H1 (cell line): ENCODE data around the gene CRK. TPM values are rescaled to one million over a fixed set of nuclear protein-coding genes. Genes with fewer than 3 reads are reported as not detected.

Source experiments
- CTCF ChIA-PET: fragments of 300-600 bp; sonication (Branson Sonifier 250); formaldehyde crosslinking; loops from one replicate; lab custom pipeline; 2021; ENCODE audit not compliant: partially characterized antibody; lab: Charles Lee
- POLR2A ChIA-PET: fragments of 300-600 bp; sonication (Branson Sonifier 250); formaldehyde crosslinking; loops from one replicate; lab custom pipeline; 2021; ENCODE audit warnings: inconsistent platforms; ENCODE audit not compliant: partially characterized antibody; lab: Charles Lee
- DNase-seq, 2 experiments: peaks; one replicate each; pipeline versions ENCODE4 v3.0.0 to v3.0.0-alpha.2; 2010 to 2022; ENCODE audit warnings: low spot score in 2 of 2, low read depth in 1 of 2, mixed read lengths in 1 of 2
- FAIRE-seq: peaks from 2 replicates; lab custom pipeline; 2011; peaks lifted over from hg19 to GRCh38; lab: Jason Lieb, UNC
- H2AFZ ChIP-seq: 2 replicates; pipeline ENCODE4 v1.8.1; 2012; ENCODE audit warnings: low read length, inconsistent platforms
- H2AK5ac ChIP-seq: 2 replicates; pipeline ENCODE4 v1.6.1; 2013; ENCODE audit warnings: low read depth, low read length
- H2BK120ac ChIP-seq: replicated peaks from 2 replicates; pipeline ENCODE3; 2013; ENCODE audit warnings: low read depth, low read length, inconsistent platforms
- H2BK12ac ChIP-seq: 2 replicates; pipeline ENCODE4 v1.6.1; 2013; ENCODE audit warnings: low read depth, low read length
- H2BK15ac ChIP-seq: 2 replicates; pipeline ENCODE4 v1.6.1; 2013; ENCODE audit warnings: low read length
- H2BK20ac ChIP-seq: 2 replicates; pipeline ENCODE4 v1.6.1; 2013; ENCODE audit warnings: low read length
- H2BK5ac ChIP-seq: 2 replicates; pipeline ENCODE4 v1.6.1; 2013; ENCODE audit warnings: low read depth, low read length
- H3K14ac ChIP-seq: 2 replicates; pipeline ENCODE4 v1.6.1; 2013; ENCODE audit warnings: inconsistent platforms; ENCODE audit not compliant: insufficient read length
- H3K18ac ChIP-seq: 2 replicates; pipeline ENCODE4 v1.6.1; 2013; ENCODE audit warnings: low read length; ENCODE audit errors: extremely low read depth
- H3K23ac ChIP-seq: 2 replicates; pipeline ENCODE4 v1.6.1; 2013; ENCODE audit warnings: inconsistent platforms; ENCODE audit not compliant: insufficient read length
- H3K23me2 ChIP-seq: 2 replicates; pipeline ENCODE4 v1.6.1; 2013; ENCODE audit warnings: low read depth, low read length
- H3K27ac ChIP-seq: 2 replicates; pipeline ENCODE4 v1.6.1; 2011; ENCODE audit warnings: low read depth, low read length, inconsistent platforms
- H3K27me3 ChIP-seq, 4 experiments: replicated peaks in 1 of 4; 1 replicate in 1 of 4; 2 replicates in 3 of 4; pipeline versions ENCODE4 v1.6.1 to v1.8.1; 2011 to 2013; ENCODE audit warnings: low read length in 3 of 4, mild to moderate bottlenecking in 3 of 4, inconsistent platforms in 2 of 4, mixed read lengths in 2 of 4, moderate library complexity in 1 of 4; ENCODE audit not compliant: control insufficient read depth in 3 of 4, insufficient read depth in 3 of 4; ENCODE audit errors: extremely low read depth in 1 of 4
- H3K36me3 ChIP-seq, 4 experiments: 2 replicates each; pipeline versions ENCODE4 v1.6.1 to v1.8.1; 2011 to 2013; ENCODE audit warnings: mild to moderate bottlenecking in 4 of 4, low read length in 3 of 4, moderate library complexity in 2 of 4, control low read depth in 1 of 4, inconsistent platforms in 1 of 4; ENCODE audit not compliant: insufficient read depth in 4 of 4, control insufficient read depth in 2 of 4
- H3K4ac ChIP-seq: replicated peaks from 2 replicates; pipeline ENCODE3; 2013; ENCODE audit warnings: low read length, low read depth, mixed read lengths, inconsistent platforms; ENCODE audit not compliant: insufficient read length
- H3K4me1 ChIP-seq, 4 experiments: replicated peaks in 1 of 4; 1 replicate in 1 of 4; 2 replicates in 3 of 4; pipeline versions ENCODE4 v1.6.1 to v1.8.1; 2011 to 2013; ENCODE audit warnings: low read length in 3 of 4, inconsistent platforms in 2 of 4, mixed read lengths in 1 of 4; ENCODE audit not compliant: insufficient read depth in 4 of 4, control insufficient read depth in 3 of 4
- H3K4me2 ChIP-seq, 2 experiments: 2 replicates each; pipeline versions ENCODE4 v1.6.1 to v1.8.1; 2011 to 2013; ENCODE audit warnings: low read depth in 2 of 2, low read length in 2 of 2, control low read depth in 1 of 2, inconsistent platforms in 1 of 2, mild to moderate bottlenecking in 1 of 2; ENCODE audit not compliant: insufficient read depth in 1 of 2
- H3K4me3 ChIP-seq, 4 experiments: fragments of 200-600, 300-600 bp in 1 of 4; sonication (generic), shearing (Covaris generic), sonication (Bioruptor Twin) in 1 of 4; 2 replicates each; pipeline versions ENCODE4 v1.5.1 to v1.8.1; 2011 to 2016; ENCODE audit warnings: low read length in 4 of 4, low read depth in 3 of 4, control low read depth in 2 of 4, inconsistent platforms in 2 of 4, mild to moderate bottlenecking in 2 of 4, mixed read lengths in 1 of 4, moderate library complexity in 1 of 4; ENCODE audit not compliant: insufficient read depth in 2 of 4; ENCODE audit errors: extremely low read depth in 1 of 4
- H3K56ac ChIP-seq: replicated peaks from 2 replicates; pipeline ENCODE3; 2013; ENCODE audit warnings: low read depth, mild to moderate bottlenecking, mixed read lengths, low read length, inconsistent platforms; ENCODE audit not compliant: insufficient read length
- H3K79me1 ChIP-seq: 2 replicates; pipeline ENCODE4 v1.6.1; 2013; ENCODE audit warnings: low read depth, low read length, control low read depth
- H3K79me2 ChIP-seq, 2 experiments: 2 replicates each; pipeline versions ENCODE4 v1.6.1 to v1.8.1; 2012 to 2013; ENCODE audit warnings: low read length in 2 of 2, mild to moderate bottlenecking in 2 of 2, inconsistent platforms in 1 of 2; ENCODE audit not compliant: insufficient read depth in 2 of 2, control insufficient read depth in 1 of 2
- H3K9ac ChIP-seq, 4 experiments: replicated peaks in 1 of 4; 1 replicate in 1 of 4; 2 replicates in 3 of 4; pipeline versions ENCODE4 v1.6.1 to v1.8.1; 2011 to 2013; ENCODE audit warnings: low read depth in 3 of 4, low read length in 3 of 4, control low read depth in 2 of 4, mild to moderate bottlenecking in 2 of 4, moderate library complexity in 2 of 4, inconsistent platforms in 1 of 4; ENCODE audit errors: extremely low read depth in 1 of 4
- H3K9me3 ChIP-seq, 2 experiments: 2 replicates each; pipeline versions ENCODE4 v1.6.1 to v1.8.1; 2012 to 2013; ENCODE audit warnings: mild to moderate bottlenecking in 2 of 2, moderate library complexity in 2 of 2, control low read depth in 1 of 2, inconsistent platforms in 1 of 2, low read depth in 1 of 2, low read length in 1 of 2, mixed read lengths in 1 of 2; ENCODE audit not compliant: insufficient read depth in 2 of 2
- H4K20me1 ChIP-seq, 2 experiments: replicated peaks in 1 of 2; 2 replicates each; pipeline versions ENCODE3 to v1.8.1; 2011 to 2013; ENCODE audit warnings: inconsistent platforms in 2 of 2, low read length in 2 of 2, mild to moderate bottlenecking in 1 of 2; ENCODE audit not compliant: insufficient read depth in 2 of 2, control insufficient read depth in 1 of 2
- H4K5ac ChIP-seq: 2 replicates; pipeline ENCODE4 v1.6.1; 2013; ENCODE audit warnings: low read length, low read depth, mixed read lengths, inconsistent platforms; ENCODE audit not compliant: insufficient read length
- H4K8ac ChIP-seq: 2 replicates; pipeline ENCODE4 v1.8.0; 2013; ENCODE audit warnings: mild to moderate bottlenecking, moderate library complexity, low read length, inconsistent platforms; ENCODE audit not compliant: insufficient read depth; ENCODE audit errors: extremely low read depth
- H4K91ac ChIP-seq: replicated peaks from 2 replicates; pipeline ENCODE3; 2013; ENCODE audit warnings: low read length, mixed read lengths, inconsistent platforms; ENCODE audit not compliant: insufficient read length
- CEBPB ChIP-seq: IDR thresholded peaks from 2 replicates; pipeline ENCODE4 v1.6.1; 2012; ENCODE audit warnings: low read depth, low read length
- EZH2 ChIP-seq: fragments of 200-600 bp; sonication (generic); IDR thresholded peaks from 2 replicates; pipeline ENCODE4 v1.7.1; 2012; ENCODE audit warnings: low read depth, mild to moderate bottlenecking, moderate library complexity, low read length, inconsistent platforms; ENCODE audit not compliant: severe bottlenecking
- POLR2A ChIP-seq, 2 experiments: IDR thresholded peaks; 1 replicate in 1 of 2; 2 replicates in 1 of 2; pipeline ENCODE4 v1.6.1; 2011; ENCODE audit warnings: low read depth in 2 of 2, low read length in 2 of 2, mild to moderate bottlenecking in 2 of 2; ENCODE audit errors: control extremely low read depth in 1 of 2
- SAP30 ChIP-seq: fragments of 300-600 bp; sonication (generic); IDR thresholded peaks from 2 replicates; pipeline ENCODE4 v1.7.1; 2012; ENCODE audit warnings: low read length, moderate library complexity, mild to moderate bottlenecking, inconsistent platforms; ENCODE audit not compliant: insufficient read depth, insufficient replicate concordance
- TBP ChIP-seq: IDR thresholded peaks from 2 replicates; pipeline ENCODE4 v1.6.1; 2011; ENCODE audit warnings: low read depth, low read length, improper control_type of control experiment
- TEAD4 ChIP-seq: IDR thresholded peaks from 2 replicates; pipeline ENCODE4 v1.6.1; 2012; ENCODE audit warnings: low read depth, low read length, inconsistent platforms, mixed read lengths
- WGBS, 2 experiments: shearing (Covaris generic) in 1 of 2; methylation state at CpG; one replicate each; pipeline versions ENCODE4 v1.1.6 to v1.1.7; 2013 to 2015; ENCODE audit warnings: low lambda C conversion rate in 2 of 2, mixed read lengths in 2 of 2, inconsistent platforms in 1 of 2, low coverage in 1 of 2, missing lambda C conversion rate in 1 of 2; ENCODE audit not compliant: insufficient replicate concordance in 2 of 2, insufficient coverage in 1 of 2, insufficient read length in 1 of 2; ENCODE audit errors: extremely low coverage in 1 of 2, missing lambda C conversion rate in 1 of 2; 5-methylcytosine and 5-hydroxymethylcytosine counted together
- polyA plus RNA-seq, 7 experiments: library from polyadenylated mRNA; depleted of rRNA in 3 of 7; stranded (reverse) in 5 of 7; unstranded in 2 of 7; fragments of >200 nt in 5 of 7; fragments of 200-250 nt in 2 of 7; gene quantifications; 1 replicate in 5 of 7; 2 replicates in 1 of 7; 4 replicates in 1 of 7; pipeline versions ENCODE4 v1.2.1 to v1.2.3, GENCODE V29; 2011 to 2013; ENCODE audit warnings: missing spikeins in 2 of 7, mixed read lengths in 2 of 7
- total RNA-seq: library from RNA; stranded (reverse); fragmentation: NEBNext Ultra II Directional; extraction: Animal tissue kit (Norgen Biotek cat#: 25700); gene quantifications from 2 replicates; pipeline ENCODE4 v1.2.1, GENCODE V29; 2021

The CRK gene
- total and polyA plus RNA-seq, 2 of the 8 experiments (the other 6 are each of a cell fraction or from before 2014, with no cell fraction given), result 32.8 to 57.1 TPM

GRCh38 chr17:1412185-1413110, 43.6 kb downstream of the CRK start:
- Histone ChIP-seq H4K20me1 (peaks cover 0 to 1% of the 10 kb centered on the region in 2 experiments), H2AFZ (no peak overlapping the region), H2BK15ac (no peak overlapping the region), H3K9me3 (no peaks in the 10 kb centered on the region), H3K18ac (no peak overlapping the region), H3K23me2 (no peaks in the 10 kb centered on the region; the same call in 1 of the 2 replicates), H3K9ac (no peak overlapping the region), H2BK120ac (no peak overlapping the region), H3K27ac (no peak overlapping the region), H4K8ac (no peak overlapping the region), H3K79me1 (no peaks in the 10 kb centered on the region), H3K4me3 (no peak overlapping the region), H2BK12ac (no peak overlapping the region), H3K4ac (no peak overlapping the region), H3K4me1 (no peaks in the 10 kb centered on the region), H3K23ac (no peak overlapping the region), H3K14ac (no peak overlapping the region), H3K56ac (no peak overlapping the region), H3K27me3 (no peaks in the 10 kb centered on the region), H4K5ac (no peak overlapping the region), H4K91ac (no peak overlapping the region), H3K79me2 (no peaks in the 10 kb centered on the region), H3K4me2 (no peak overlapping the region), H3K36me3 (no peaks in the 10 kb centered on the region), H2BK20ac (no peak overlapping the region), H2AK5ac (no peak overlapping the region), H2BK5ac (no peak overlapping the region)
- DNase-seq, result no peak
- FAIRE-seq, result no peak
- ChIA-PET POLR2A (interaction anchor here (0.6 to 2.8 kb wide), 6 partner anchors 10 to 52 kb away, joined by 3 to 16 read pairs (median 4); partner anchors contain the start of gene YWHAE), CTCF (interaction anchor here (2.5 kb wide), 1 partner anchor 47 kb away, joined by 6 read pairs; no protein-coding TSS in a partner anchor)
- 92% methylated on average over 27 of the region's 27 CpGs; no CpG with 5 or more reads in 1 of the 2 experiments for WGBS, 2 experiments
- TF ChIP-seq CEBPB, result peak; percentile 19; the same call in 1 of the 2 replicates
- TF ChIP-seq POLR2A (IDR thresholded peaks at IDR 0.05; ENCODE audit: control extremely low read depth in 1 of 2, low read depth in 2 of 2, low read length in 2 of 2), result no peak
- no peak for TF ChIP-seq TBP
- no peak for TF ChIP-seq EZH2
- no peak for TF ChIP-seq TEAD4
- no peak for TF ChIP-seq SAP30
